PC-9 (cell line): Measurements from ENCODE around the gene SLC12A3.

Experiments
- CTCF ChIP-seq: fragments of 200-600 bp; sonication (generic); conservative IDR thresholded peaks from 2 replicates; pipeline ENCODE4 v1.6.1; 2017; ENCODE audit warnings: mixed run types, antibody characterized with exemption, mild to moderate bottlenecking, moderate library complexity
- EZH2 ChIP-seq: fragments of 200-600 bp; sonication (generic); IDR thresholded peaks from 2 replicates; pipeline ENCODE4 v1.8.0; 2017; ENCODE audit warnings: antibody characterized with exemption, low read depth

DNA sequence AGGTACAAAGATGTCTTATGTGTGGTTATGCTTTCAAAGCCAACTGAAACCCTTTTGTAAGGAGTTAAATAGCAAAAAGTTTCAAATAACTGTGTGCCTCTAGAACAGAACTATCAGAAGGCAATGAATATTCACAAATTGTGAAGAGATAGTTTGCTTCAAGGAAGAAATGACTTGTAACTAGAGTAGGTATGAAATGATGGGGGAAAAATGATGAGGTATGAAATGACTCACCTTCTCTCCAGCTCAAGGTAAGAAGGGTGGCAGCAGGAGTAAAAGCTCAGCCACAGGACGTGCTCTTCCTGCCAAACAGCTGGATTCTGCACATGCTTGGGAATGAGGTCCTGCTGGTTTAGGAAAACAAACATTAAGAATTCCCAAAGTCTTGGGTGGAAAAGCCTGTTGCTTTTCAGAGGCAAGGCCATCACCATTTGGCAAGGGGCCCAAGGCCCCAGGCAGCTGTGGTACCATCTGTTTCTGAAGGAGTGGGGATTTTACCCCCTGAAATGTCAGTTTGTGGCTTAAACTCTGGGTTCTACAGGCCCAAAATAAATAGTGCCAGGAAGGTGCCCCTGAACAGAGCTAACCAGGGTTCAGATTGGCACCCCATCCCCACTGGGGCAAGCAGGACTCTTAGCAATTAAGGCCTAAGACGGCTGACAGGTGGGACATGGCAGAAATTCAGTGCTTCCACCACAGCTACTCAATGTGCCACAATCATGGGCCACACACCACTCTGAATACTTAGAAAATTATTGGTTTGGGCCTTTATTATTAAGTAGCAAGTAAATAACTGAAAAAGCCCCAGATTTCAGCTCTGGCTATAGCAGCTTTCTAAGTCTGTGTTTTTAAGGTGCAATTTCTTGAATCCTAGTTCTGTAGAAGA, 80.2 kb downstream of the SLC12A3 start:
- TF ChIP-seq CTCF (no peak), EZH2 (no peak)
